Endothelial cell of umbilical vein (primary cell): ENCODE results near the gene TUSC2. TPM values are rescaled to one million over a fixed set of nuclear protein-coding genes. Genes with fewer than 3 reads are reported as not detected.

ENCODE experiments used
- BruUV-seq: library from RNA; stranded (reverse); fragments of 400-500 nt; replicated peaks from 2 replicates; lab custom pipeline; 2021; lab: Mats Ljungman, UMichigan
- CTCF ChIA-PET: fragments of 300-600, 350-600 bp; sonication (Branson Sonifier 250); formaldehyde crosslinking; loops from one replicate; lab custom pipeline; 2021; ENCODE audit warnings: antibody characterized with exemption, inconsistent platforms; lab: Charles Lee
- POLR2A ChIA-PET: fragments of 300-600, 350-600 bp; sonication (Branson Sonifier 250); formaldehyde crosslinking; loops from one replicate; lab custom pipeline; 2021; ENCODE audit warnings: antibody characterized with exemption, inconsistent platforms; lab: Charles Lee
- DNase-seq: peaks from one replicate; pipeline ENCODE4 v3.0.0-alpha.2; 2011; ENCODE audit warnings: low read depth, low spot score
- FAIRE-seq: peaks from 2 replicates; lab custom pipeline; 2011; peaks lifted over from hg19 to GRCh38; lab: Jason Lieb, UNC
- H2AFZ ChIP-seq: 2 replicates; pipeline ENCODE4 v1.6.0; 2012; ENCODE audit warnings: low read depth, low read length, control low read depth, inconsistent platforms
- H3K27ac ChIP-seq: 2 replicates; pipeline ENCODE4 v1.5.1; 2011; ENCODE audit warnings: low read depth, mild to moderate bottlenecking, control low read depth, low read length, moderate library complexity; ENCODE audit not compliant: insufficient read depth
- H3K27me3 ChIP-seq, 2 experiments: 2 replicates each; pipeline versions ENCODE4 v1.6.0 to v1.6.1; 2011; ENCODE audit warnings: low read length in 2 of 2, mixed read lengths in 1 of 2; ENCODE audit not compliant: control insufficient read depth in 2 of 2, insufficient read depth in 2 of 2
- H3K36me3 ChIP-seq, 2 experiments: 2 replicates in 1 of 2; 3 replicates in 1 of 2; pipeline ENCODE4 v1.5.1; 2011; ENCODE audit warnings: low read length in 2 of 2, mild to moderate bottlenecking in 1 of 2, moderate library complexity in 1 of 2; ENCODE audit not compliant: control insufficient read depth in 2 of 2, insufficient read depth in 2 of 2; ENCODE audit errors: extremely low read depth in 1 of 2
- H3K4me1 ChIP-seq: 3 replicates; pipeline ENCODE4 v1.5.1; 2011; ENCODE audit warnings: mild to moderate bottlenecking, low read length; ENCODE audit not compliant: control insufficient read depth, insufficient read depth; ENCODE audit errors: extremely low read depth
- H3K4me2 ChIP-seq: 2 replicates; pipeline ENCODE4 v1.6.1; 2011; ENCODE audit warnings: low read length, control low read depth, mixed read lengths; ENCODE audit not compliant: insufficient read depth
- H3K4me3 ChIP-seq, 3 experiments: fragments of 200-600 bp in 1 of 3; sonication (generic), shearing (Covaris generic) in 1 of 3; replicated peaks in 1 of 3; 2 replicates each; pipeline ENCODE4 v1.5.1; 2011 to 2016; ENCODE audit warnings: control low read depth in 3 of 3, low read length in 3 of 3, mild to moderate bottlenecking in 2 of 3, inconsistent platforms in 1 of 3, low read depth in 1 of 3, moderate library complexity in 1 of 3; ENCODE audit not compliant: insufficient read depth in 1 of 3
- H3K79me2 ChIP-seq: 2 replicates; pipeline ENCODE4 v1.6.0; 2012; ENCODE audit warnings: low read length, inconsistent platforms; ENCODE audit not compliant: control insufficient read depth, insufficient read depth
- H3K9ac ChIP-seq: replicated peaks from 2 replicates; pipeline ENCODE3; 2011; ENCODE audit warnings: low read length, control low read depth; ENCODE audit not compliant: insufficient read depth; ENCODE audit errors: extremely low read depth
- H3K9me1 ChIP-seq: replicated peaks from 3 replicates; pipeline ENCODE4 v1.6.0; 2011; ENCODE audit warnings: mild to moderate bottlenecking, low read length; ENCODE audit not compliant: control insufficient read depth, insufficient read depth; ENCODE audit errors: extremely low read depth
- H3K9me3 ChIP-seq: replicated peaks from 2 replicates; pipeline ENCODE4 v1.5.1; 2012; ENCODE audit warnings: low read length, inconsistent platforms; ENCODE audit not compliant: control insufficient read depth, insufficient read depth
- H4K20me1 ChIP-seq: replicated peaks from 2 replicates; pipeline ENCODE3; 2011; ENCODE audit warnings: mild to moderate bottlenecking, low read length; ENCODE audit not compliant: control insufficient read depth, insufficient read depth; ENCODE audit errors: extremely low read depth
- CTCF ChIP-seq, 2 donors: IDR thresholded peaks; 1 replicate in 1 of 2; 2 replicates in 1 of 2; pipeline ENCODE4 v1.5.1; 2011; ENCODE audit warnings: low read length in 2 of 2, mild to moderate bottlenecking in 2 of 2, moderate library complexity in 2 of 2, control low read depth in 1 of 2, inconsistent platforms in 1 of 2, low read depth in 1 of 2; ENCODE audit not compliant: insufficient read depth in 1 of 2; ENCODE audit errors: extremely low read depth in 1 of 2
- EZH2 ChIP-seq: IDR thresholded peaks from 2 replicates; pipeline ENCODE4 v1.6.1; 2012; ENCODE audit warnings: borderline replicate concordance, low read depth, mild to moderate bottlenecking, moderate library complexity, low read length, inconsistent platforms; ENCODE audit not compliant: severe bottlenecking
- MAX ChIP-seq: IDR thresholded peaks from 2 replicates; pipeline ENCODE4 v1.6.1; 2011; ENCODE audit not compliant: insufficient read depth, insufficient read length
- POLR2AphosphoS5 ChIP-seq: IDR thresholded peaks from 2 replicates; pipeline ENCODE4 v1.6.1; 2012; ENCODE audit warnings: low read depth, mild to moderate bottlenecking, control low read depth, low read length, moderate library complexity; ENCODE audit not compliant: insufficient read depth
- dilution Hi-C: fragments of 300-500 bp; cut with MboI; formaldehyde crosslinking; loops from one replicate; pipeline ENCODE4 v1.15.0; 2019; ENCODE audit warnings: low sequenced_read_pairs; ENCODE audit not compliant: extremely low pct_ligation_motif_present
- intact Hi-C: fragments of 100-400 bp; cut with micrococcal nuclease; formaldehyde crosslinking; loops from one replicate; pipeline ENCODE4 v1.10.0; 2022
- polyA plus RNA-seq, 4 experiments: library from polyadenylated mRNA; depleted of rRNA in 3 of 4; stranded (reverse) in 3 of 4; unstranded in 1 of 4; fragments of >200 nt; gene quantifications; 2 replicates each; pipeline versions ENCODE4 v1.2.1 to v1.2.3, GENCODE V29; 2011 to 2012; ENCODE audit warnings: missing spikeins in 1 of 4
- total RNA-seq: library from RNA; stranded (reverse); gene quantifications from 2 replicates; pipeline ENCODE4 v1.2.3, GENCODE V29; 2021

TUSC2 gene
- total and polyA plus RNA-seq, 2 donors (not counting 3 experiments of a cell fraction or from before 2014, with no cell fraction given), result 30.0 to 89.0 TPM

GRCh38 chr3:50303013-50303815 lies 24.8 kb downstream of the TUSC2 start, which contains the start of gene HYAL1:
Gene HYAL1, minus strand, starts transcription at chr3:50303574. Its CDS starts 618 bp downstream, at chr3:50302956.
- Histone ChIP-seq H3K9me3 (no peaks in the 10 kb centered on the region), H3K9ac (no peak within 1 kb of the TSS), H3K27ac (no peak within 1 kb of the TSS), H3K27me3 (no peaks in the 10 kb centered on the region), H2AFZ (no peak within 1 kb of the TSS), H3K79me2 (no peaks in the 10 kb centered on the region), H3K36me3 (no peaks in the 10 kb centered on the region), H3K9me1 (no peaks in the 10 kb centered on the region), H4K20me1 (no peaks in the 10 kb centered on the region), H3K4me3 (no peak within 1 kb of the TSS), H3K4me1 (peaks cover 23% of the 10 kb centered on the region), H3K4me2 (no peak within 1 kb of the TSS)
- intact Hi-C loops (no loop called here), dilution Hi-C loops (no loop called here)
- ChIA-PET CTCF (interaction anchor here (0.6 to 6.6 kb wide), 3 partner anchors 15 to 77 kb away, joined by 3 to 48 read pairs (median 3); partner anchors contain the start of gene HYAL2), POLR2A (no interaction called here)
- FAIRE-seq, result no peak
- no peak for DNase-seq
- TF ChIP-seq EZH2 (no peak), CTCF (IDR thresholded peaks at IDR 0.05; ENCODE audit: extremely low read depth in 1 of 2, insufficient read depth in 1 of 2, low read depth in 1 of 2, low read length in 2 of 2) (peak in 1 of 2 donors; percentile 10), POLR2AphosphoS5 (peak; percentile 25), MAX (no peak)
- no TSS peak for BruUV-seq
